GM12878 (cell line): ENCODE data around the gene HOXD9. TPM values are rescaled to one million over a fixed set of nuclear protein-coding genes. Genes with fewer than 3 reads are reported as not detected.

Experiments used
- ESRRA ChIP-seq: IDR thresholded peaks from 2 replicates; pipeline ENCODE4 v1.6.1; 2012; ENCODE audit warnings: mild to moderate bottlenecking, low read length, improper control_type of control experiment
- MYB ChIP-seq: fragments of 150-350 bp; IDR thresholded peaks from 2 replicates; pipeline ENCODE4 v1.6.1; 2014; ENCODE audit warnings: mild to moderate bottlenecking, low read depth, low read length, borderline replicate concordance
- NR2F1 ChIP-seq: fragments of 450-650 bp; conservative IDR thresholded peaks from 2 replicates; pipeline ENCODE4 v1.6.1; 2017; ENCODE audit warnings: mild to moderate bottlenecking
- YBX1 ChIP-seq: fragments of 450-650 bp; IDR thresholded peaks from 2 replicates; pipeline ENCODE4 v1.6.1; 2016; ENCODE audit warnings: antibody characterized with exemption
- ZBTB11 ChIP-seq: fragments of 450-650 bp; formaldehyde crosslinking; IDR thresholded peaks from 2 replicates; pipeline ENCODE4 v1.5.0; 2022; ENCODE audit warnings: mild to moderate bottlenecking, missing genetic modification characterization
- ZBTB40 ChIP-seq: fragments of 450-650 bp; IDR thresholded peaks from 2 replicates; pipeline ENCODE4 v1.6.1; 2016; ENCODE audit warnings: mild to moderate bottlenecking, moderate library complexity, borderline replicate concordance
- ZNF384 ChIP-seq: IDR thresholded peaks from 2 replicates; pipeline ENCODE4 v1.6.1; 2012; ENCODE audit warnings: low read depth, mild to moderate bottlenecking, low read length, improper control_type of control experiment, borderline replicate concordance
- ZNF687 ChIP-seq: fragments of 450-650 bp; IDR thresholded peaks from 2 replicates; pipeline ENCODE4 v1.6.1; 2017; ENCODE audit warnings: mild to moderate bottlenecking, moderate library complexity
- polyA plus RNA-seq, 11 experiments: library from polyadenylated mRNA; depleted of rRNA in 4 of 11; unstranded in 6 of 11; stranded (reverse) in 5 of 11; fragments of >200 nt; fragmentation: Nextera tagmentation in 4 of 11; fragmentation: Illumina TruSeq in 1 of 11; extraction: Ambion mirVana in 4 of 11; extraction: Trizol in 1 of 11; gene quantifications; 1 replicate in 1 of 11; 2 replicates in 10 of 11; pipeline versions ENCODE4 v1.2.1 to v1.2.3, GENCODE V29; 2011 to 2016; ENCODE audit warnings: inconsistent platforms in 2 of 11, missing spikeins in 2 of 11, low read depth in 1 of 11
- total RNA-seq, 4 experiments: library from RNA; depleted of rRNA in 3 of 4; stranded (reverse); fragments of >200 nt in 3 of 4; fragmentation: Illumina TruSeq in 1 of 4; extraction: Trizol in 1 of 4; gene quantifications; 2 replicates each; pipeline versions ENCODE4 v1.2.1 to v1.2.3, GENCODE V29; 2013 to 2021

The HOXD9 gene
- total and polyA plus RNA-seq, 10 of the 15 experiments (the other 5 are each of a cell fraction or from before 2014, with no cell fraction given), result not detected

- no peak for TF ChIP-seq ZBTB11 (CRISPR knock-in tag)
- no peak for TF ChIP-seq ESRRA
- TF ChIP-seq ZNF687, result no peak
- TF ChIP-seq NR2F1, result no peak
- no peak for TF ChIP-seq YBX1
- TF ChIP-seq ZBTB40, result no peak
- no peak for TF ChIP-seq ZNF384
- TF ChIP-seq MYB, result no peak
Observed at GRCh38 chr2:176125772-176126054, 3.2 kb downstream of the HOXD9 start (continued).
